Activated CD8-positive, alpha-beta T cell treated with anti-CD3 and anti-CD28 coated beads for 36 hours (primary cell): ENCODE data around the gene TMEM150B. TPM values are rescaled to one million over a fixed set of nuclear protein-coding genes. Genes with fewer than 3 reads are reported as not detected.

Experiments used
- ATAC-seq: fragments of 200-7000 bp; cut with Tn5 transposase; one replicate; pipeline ENCODE4 v1.10.0; 2021; ENCODE audit warnings: mild to moderate bottlenecking, moderate library complexity
- CTCF ChIA-PET: fragments of 350-600 bp; sonication (Branson Sonifier 250); formaldehyde crosslinking; loops from one replicate; lab custom pipeline; 2021; ENCODE audit warnings: antibody characterized with exemption; lab: Charles Lee
- POLR2A ChIA-PET: fragments of 350-600 bp; sonication (Branson Sonifier 250); formaldehyde crosslinking; loops from one replicate; lab custom pipeline; 2021; ENCODE audit warnings: antibody characterized with exemption; lab: Charles Lee
- DNase-seq: peaks from one replicate; pipeline ENCODE4 v3.0.0-alpha.2; 2020
- H3K27ac Mint-ChIP-seq: one replicate; pipeline ENCODE4 v1.8.0; 2021; ENCODE audit warnings: mild to moderate bottlenecking, mixed read lengths
- H3K27me3 Mint-ChIP-seq: one replicate; pipeline ENCODE4 v1.8.0; 2021; ENCODE audit warnings: mixed read lengths
- H3K36me3 Mint-ChIP-seq: one replicate; pipeline ENCODE4 v1.8.0; 2021; ENCODE audit warnings: low read depth, mixed read lengths
- H3K4me1 Mint-ChIP-seq: one replicate; pipeline ENCODE4 v1.8.0; 2021; ENCODE audit warnings: low read depth, mixed read lengths
- H3K4me3 Mint-ChIP-seq: one replicate; pipeline ENCODE4 v1.8.0; 2021; ENCODE audit warnings: mild to moderate bottlenecking, moderate library complexity, mixed read lengths
- H3K9me3 Mint-ChIP-seq: one replicate; pipeline ENCODE4 v1.8.0; 2021; ENCODE audit warnings: mixed read lengths
- intact Hi-C: fragments of 100-400 bp; cut with micrococcal nuclease; formaldehyde crosslinking; loops from one replicate; pipeline ENCODE4 v1.10.0; 2022
- total RNA-seq, 2 experiments: library from RNA; stranded (reverse); gene quantifications; one replicate each; pipeline ENCODE4 v1.2.3, GENCODE V29; 2021
- TF ChIP-seq, protein P1 (sequence below): fragments of 200-600 bp; IDR thresholded peaks from one replicate; pipeline ENCODE4 v1.8.0; 2022; ENCODE audit warnings: antibody characterized with exemption, mild to moderate bottlenecking

Gene TMEM150B
- total RNA-seq, 2 experiments from 2014 or later, result not detected

DNA sequence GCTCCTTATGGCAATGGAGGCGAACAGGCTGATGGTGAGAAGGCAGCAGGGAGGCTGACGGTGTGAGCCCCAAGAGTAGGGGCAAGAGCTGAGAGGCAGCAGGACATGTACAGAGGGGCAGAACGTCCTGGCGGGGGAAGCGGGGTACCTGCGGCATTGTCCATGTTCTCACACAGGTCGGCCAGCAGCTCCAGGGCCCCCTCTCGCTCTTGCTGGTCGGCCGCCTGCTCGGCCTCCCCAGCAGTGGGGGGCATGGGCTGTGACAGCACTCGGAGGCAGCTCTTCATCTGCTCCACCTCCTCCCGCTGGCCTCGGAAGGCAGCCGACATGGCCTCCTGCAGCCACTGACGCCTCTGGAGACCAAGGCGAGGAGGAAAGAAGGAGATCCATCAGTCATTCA, 47.6 kb downstream of the TMEM150B start:
- POLR2A ChIA-PET, result interaction anchor here (1.1 to 6.5 kb wide), 3 partner anchors 14 to 31 kb away, joined by 3 to 54 read pairs (median 4); partner anchors contain the start of gene PPP6R1
- no peak for DNase-seq
- peaks cover 25% of the 10 kb centered on the region for H3K4me1 Mint-ChIP-seq
- no peak overlapping the region for H3K27ac Mint-ChIP-seq
- no peak for ATAC-seq
- H3K9me3 Mint-ChIP-seq, result no peaks in the 10 kb centered on the region
- no peak overlapping the region for H3K4me3 Mint-ChIP-seq
- TF ChIP-seq, protein P1, sequence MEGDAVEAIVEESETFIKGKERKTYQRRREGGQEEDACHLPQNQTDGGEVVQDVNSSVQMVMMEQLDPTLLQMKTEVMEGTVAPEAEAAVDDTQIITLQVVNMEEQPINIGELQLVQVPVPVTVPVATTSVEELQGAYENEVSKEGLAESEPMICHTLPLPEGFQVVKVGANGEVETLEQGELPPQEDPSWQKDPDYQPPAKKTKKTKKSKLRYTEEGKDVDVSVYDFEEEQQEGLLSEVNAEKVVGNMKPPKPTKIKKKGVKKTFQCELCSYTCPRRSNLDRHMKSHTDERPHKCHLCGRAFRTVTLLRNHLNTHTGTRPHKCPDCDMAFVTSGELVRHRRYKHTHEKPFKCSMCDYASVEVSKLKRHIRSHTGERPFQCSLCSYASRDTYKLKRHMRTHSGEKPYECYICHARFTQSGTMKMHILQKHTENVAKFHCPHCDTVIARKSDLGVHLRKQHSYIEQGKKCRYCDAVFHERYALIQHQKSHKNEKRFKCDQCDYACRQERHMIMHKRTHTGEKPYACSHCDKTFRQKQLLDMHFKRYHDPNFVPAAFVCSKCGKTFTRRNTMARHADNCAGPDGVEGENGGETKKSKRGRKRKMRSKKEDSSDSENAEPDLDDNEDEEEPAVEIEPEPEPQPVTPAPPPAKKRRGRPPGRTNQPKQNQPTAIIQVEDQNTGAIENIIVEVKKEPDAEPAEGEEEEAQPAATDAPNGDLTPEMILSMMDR, result no peak
- CTCF ChIA-PET, result interaction anchor here (0.9 to 1.5 kb wide), 2 partner anchors 114 to 140 kb away, joined by 3 read pairs; no protein-coding TSS in a partner anchor
- no peaks in the 10 kb centered on the region for H3K27me3 Mint-ChIP-seq
- H3K36me3 Mint-ChIP-seq, result peaks cover 9% of the 10 kb centered on the region
- intact Hi-C loops, result no loop called here

DNA sequence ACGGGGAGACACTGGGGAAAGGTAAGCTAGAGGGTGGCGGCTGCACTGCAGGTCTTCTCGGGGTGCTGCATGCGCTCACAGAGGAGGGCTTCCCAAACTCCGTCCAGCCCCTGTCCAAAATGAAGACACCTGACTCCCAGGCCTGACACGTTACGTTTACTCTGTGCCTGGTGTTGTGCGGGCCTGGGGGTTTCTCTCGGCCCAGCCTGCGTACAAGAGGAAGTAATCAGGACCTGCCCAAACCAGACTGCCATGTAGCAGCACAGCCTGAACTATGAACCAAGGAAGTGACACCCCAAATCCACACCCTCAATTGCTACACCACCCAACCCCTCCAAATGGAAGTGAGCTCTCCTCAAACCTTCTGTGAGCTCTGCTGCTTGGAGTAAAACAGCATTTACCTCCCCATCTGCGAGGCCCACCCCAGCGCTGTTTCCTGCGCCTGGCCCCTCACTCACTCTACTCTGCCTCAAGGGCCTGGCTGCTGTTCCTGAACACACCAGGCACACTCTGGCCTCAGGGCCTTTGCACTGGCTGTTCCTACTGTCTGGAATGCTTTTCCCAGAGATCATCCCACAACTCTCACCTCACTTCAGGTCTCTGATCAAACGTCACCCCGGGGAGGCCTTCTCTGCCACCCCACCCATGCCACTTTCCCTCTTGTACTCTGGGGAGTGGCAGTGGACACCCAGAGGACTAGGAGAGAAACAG, 48.3 kb downstream of the TMEM150B start:
- no peak for ATAC-seq
- H3K4me3 Mint-ChIP-seq, result no peak overlapping the region
- CTCF ChIA-PET, result interaction anchor here (1.5 kb wide), 1 partner anchor 141 kb away, joined by 3 read pairs; no protein-coding TSS in a partner anchor
- H3K4me1 Mint-ChIP-seq, result peaks cover 25% of the 10 kb centered on the region
- POLR2A ChIA-PET, result interaction anchor here (1.1 to 6.5 kb wide), 4 partner anchors 13 to 30 kb away, joined by 3 to 54 read pairs (median 4); partner anchors contain the start of gene PPP6R1
- peak overlapping the region; percentile 50 for H3K27ac Mint-ChIP-seq
- intact Hi-C loops, result no loop called here
- TF ChIP-seq, protein P1, result no peak
- DNase-seq, result no peak
- H3K27me3 Mint-ChIP-seq, result no peaks in the 10 kb centered on the region
- H3K9me3 Mint-ChIP-seq, result no peaks in the 10 kb centered on the region
- peaks cover 12% of the 10 kb centered on the region for H3K36me3 Mint-ChIP-seq

DNA sequence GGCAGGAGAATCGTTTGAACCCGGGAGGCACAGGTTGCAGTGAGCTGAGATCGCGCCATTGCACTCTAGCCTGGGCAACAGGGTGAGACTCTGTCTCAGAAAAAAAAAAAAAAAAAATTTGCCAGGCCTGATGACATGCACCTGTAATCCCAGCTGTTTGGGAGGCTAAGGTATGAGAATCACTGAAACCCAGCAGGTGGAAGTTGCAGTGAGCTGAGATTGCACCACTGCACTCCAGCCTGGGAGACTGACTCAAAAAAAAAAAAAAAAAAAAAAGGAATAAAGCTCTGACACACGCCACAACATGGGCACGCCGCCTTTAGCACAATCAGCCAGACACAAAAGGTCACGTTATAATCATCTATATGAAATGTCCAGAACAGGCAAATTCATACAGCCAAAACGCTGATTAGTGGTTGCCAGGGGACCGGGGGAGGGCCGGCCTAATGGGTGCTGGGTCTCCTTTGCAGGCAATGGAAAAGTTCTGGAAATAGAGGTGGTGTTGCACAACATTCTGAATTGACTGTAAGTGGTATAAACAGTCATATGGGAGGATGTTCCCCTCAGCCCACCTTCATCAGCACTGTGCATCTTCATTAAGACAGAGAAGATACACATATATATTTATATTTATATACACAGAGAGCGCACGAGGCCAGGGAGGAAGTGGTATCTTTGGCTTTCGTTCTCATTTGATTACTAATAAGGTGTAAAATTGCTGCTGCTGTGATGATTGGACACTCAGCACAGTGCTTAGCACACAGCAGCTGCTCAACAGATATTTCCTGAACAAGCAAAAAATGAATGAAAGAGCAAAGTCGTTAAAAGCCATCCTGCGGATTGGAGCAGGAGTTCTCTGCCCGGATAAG, 49.1 kb downstream of the TMEM150B start:
- Mint-ChIP-seq H3K36me3 (peaks cover 12% of the 10 kb centered on the region), H3K4me3 (no peak overlapping the region), H3K27ac (peak overlapping the region; percentile 50), H3K9me3 (no peaks in the 10 kb centered on the region), H3K27me3 (no peaks in the 10 kb centered on the region), H3K4me1 (peaks cover 24% of the 10 kb centered on the region)
- intact Hi-C loops, result no loop called here
- no peak for ATAC-seq
- CTCF ChIA-PET, result interaction anchor here (0.6 kb wide), 1 partner anchor 184 kb away, joined by 3 read pairs; no protein-coding TSS in a partner anchor
- POLR2A ChIA-PET, result interaction anchor here (1.3 to 6.5 kb wide), 4 partner anchors 13 to 30 kb away, joined by 3 to 54 read pairs (median 4); partner anchors contain the start of gene PPP6R1
- DNase-seq, result peak; percentile 37
- TF ChIP-seq, protein P1, result no peak

DNA sequence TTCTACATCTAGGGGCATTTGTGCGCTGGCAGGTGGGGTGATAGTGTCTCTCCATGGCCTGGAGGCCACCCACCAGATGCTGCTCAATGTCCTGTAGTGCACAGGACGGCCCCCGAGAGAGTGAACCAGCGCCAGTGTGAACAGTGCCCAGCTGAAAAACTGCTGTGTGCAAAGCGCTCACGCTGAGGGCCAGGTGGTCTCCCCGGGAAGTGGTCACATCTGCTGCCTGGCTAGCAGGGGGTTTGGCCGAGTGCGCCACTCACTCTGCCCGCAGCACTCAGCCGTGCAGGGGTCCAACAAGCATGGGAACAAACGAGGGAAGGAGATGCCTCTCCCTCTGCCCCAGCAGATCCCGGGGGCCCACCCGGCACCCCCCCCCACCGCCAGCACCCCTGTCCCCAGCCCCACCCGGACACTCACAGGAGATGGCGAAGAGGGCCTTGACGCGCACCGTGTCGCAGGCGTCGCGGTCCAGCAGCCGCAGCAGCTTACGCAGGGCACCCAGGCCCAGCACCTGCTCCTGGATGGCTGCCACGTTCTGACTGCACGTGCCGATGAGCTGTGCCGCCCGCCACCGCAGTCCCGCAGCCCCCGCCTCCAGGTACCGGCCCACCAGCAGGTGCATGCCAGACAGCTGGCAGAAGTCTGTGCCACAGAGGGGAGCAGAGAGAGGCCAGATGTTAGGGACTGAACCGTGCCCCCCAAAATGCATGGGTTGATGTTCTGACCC, 51.0 kb downstream of the TMEM150B start:
- Mint-ChIP-seq H3K36me3 (peaks cover 24% of the 10 kb centered on the region), H3K9me3 (no peaks in the 10 kb centered on the region), H3K27me3 (no peaks in the 10 kb centered on the region), H3K27ac (no peak overlapping the region), H3K4me1 (peaks cover 12% of the 10 kb centered on the region), H3K4me3 (no peak overlapping the region)
- POLR2A ChIA-PET, result interaction anchor here (1.0 to 1.4 kb wide), 2 partner anchors 11 to 14 kb away, joined by 3 read pairs; no protein-coding TSS in a partner anchor
- ATAC-seq, result no peak
- TF ChIP-seq, protein P1, result no peak
- DNase-seq, result no peak
- CTCF ChIA-PET, result no interaction called here
- intact Hi-C loops, result no loop called here
